Peyer's patch (tissue), 4 donors: ENCODE measurements around the gene VRK1. TPM values are rescaled to one million over a fixed set of nuclear protein-coding genes. Genes with fewer than 3 reads are reported as not detected.

Experiments
- DNase-seq, 3 donors: peaks; one replicate each; pipeline ENCODE4 v3.0.0-alpha.2; 2017 to 2019
- H3K27ac ChIP-seq, 4 donors: fragments of 200-600 bp; sonication (generic); one replicate each; pipeline ENCODE4 v1.5.1; 2016 to 2019
- H3K27me3 ChIP-seq, 2 donors: fragments of 200-600 bp; sonication (generic); one replicate each; pipeline ENCODE4 v1.5.1; 2019
- H3K36me3 ChIP-seq, 3 donors: fragments of 200-600 bp; sonication (generic); one replicate each; pipeline ENCODE4 v1.5.1; 2016 to 2019
- H3K4me1 ChIP-seq, 4 donors: fragments of 200-600 bp; sonication (generic); one replicate each; pipeline ENCODE4 v1.5.1; 2016 to 2019
- H3K4me3 ChIP-seq, 4 donors: fragments of 200-600 bp; sonication (generic); 1 replicate in 3 of 4; 2 replicates in 1 of 4; pipeline ENCODE4 v1.5.1; 2016 to 2019; ENCODE audit warnings: mild to moderate bottlenecking in 1 of 4
- H3K9me3 ChIP-seq, 4 donors: fragments of 200-600 bp; sonication (generic); one replicate each; pipeline ENCODE4 v1.5.1; 2016 to 2019; ENCODE audit warnings: mild to moderate bottlenecking in 1 of 4
- CTCF ChIP-seq, 6 experiments: fragments of 450-650 bp in 4 of 6; fragments of 200-600 bp in 2 of 6; sonication (generic) in 1 of 6; IDR thresholded peaks; one replicate each; pipeline ENCODE4 v1.5.1; 2017 to 2019; ENCODE audit warnings: antibody characterized with exemption in 6 of 6, mild to moderate bottlenecking in 3 of 6, moderate library complexity in 1 of 6
- POLR2A ChIP-seq, 2 donors: fragments of 450-650 bp; IDR thresholded peaks; one replicate each; pipeline ENCODE4 v1.5.1; 2017; ENCODE audit warnings: antibody characterized with exemption in 2 of 2, mild to moderate bottlenecking in 2 of 2, moderate library complexity in 2 of 2
- total RNA-seq, 4 donors: library from RNA; depleted of rRNA; stranded (reverse); fragments of >200 nt; gene quantifications; one replicate each; pipeline ENCODE4 v1.1.0, GENCODE V29; 2016

The VRK1 gene
- total RNA-seq, 4 donors from 2014 or later: 6.6 to 54.5 (median 8.3) TPM

GRCh38 chr14:96754162-96754844 lies 42.9 kb upstream of the VRK1 start:
- Histone ChIP-seq H3K4me3 (no peak overlapping the region), H3K27me3 (no peaks in the 10 kb centered on the region), H3K36me3 (no peaks in the 10 kb centered on the region), H3K27ac (no peak overlapping the region), H3K9me3 (no peaks in the 10 kb centered on the region), H3K4me1 (no peaks in the 10 kb centered on the region)
- DNase-seq: no peak
- no peak for TF ChIP-seq CTCF (IDR thresholded peaks at IDR 0.05)

GRCh38 chr14:96754845-96755184 lies 42.4 kb upstream of the VRK1 start:
- DNase-seq: no peak
- TF ChIP-seq CTCF (IDR thresholded peaks at IDR 0.05): no peak
- no peak for TF ChIP-seq POLR2A (IDR thresholded peaks at IDR 0.05)
- H3K36me3 ChIP-seq: no peaks in the 10 kb centered on the region
- H3K4me3 ChIP-seq: no peak overlapping the region
- no peaks in the 10 kb centered on the region for H3K4me1 ChIP-seq
- H3K9me3 ChIP-seq: no peaks in the 10 kb centered on the region
- H3K27me3 ChIP-seq: no peaks in the 10 kb centered on the region
- no peak overlapping the region for H3K27ac ChIP-seq

GRCh38 chr14:96756745-96757144 lies 40.4 kb upstream of the VRK1 start:
- Histone ChIP-seq H3K27me3 (no peaks in the 10 kb centered on the region), H3K27ac (no peak overlapping the region), H3K9me3 (no peaks in the 10 kb centered on the region), H3K4me1 (no peaks in the 10 kb centered on the region), H3K4me3 (no peak overlapping the region), H3K36me3 (no peaks in the 10 kb centered on the region)
- DNase-seq: no peak
- TF ChIP-seq CTCF (IDR thresholded peaks at IDR 0.05): no peak
- TF ChIP-seq POLR2A (IDR thresholded peaks at IDR 0.05): no peak

GRCh38 chr14:96757456-96757855 lies 39.7 kb upstream of the VRK1 start:
- no peak for DNase-seq
- no peak overlapping the region for H3K27ac ChIP-seq
- no peaks in the 10 kb centered on the region for H3K9me3 ChIP-seq
- H3K36me3 ChIP-seq: no peaks in the 10 kb centered on the region
- TF ChIP-seq CTCF (IDR thresholded peaks at IDR 0.05) (no peak), POLR2A (IDR thresholded peaks at IDR 0.05) (no peak)
- H3K4me3 ChIP-seq: no peak overlapping the region
- H3K4me1 ChIP-seq: no peaks in the 10 kb centered on the region
- no peaks in the 10 kb centered on the region for H3K27me3 ChIP-seq

- H3K27me3 ChIP-seq: no peaks in the 10 kb centered on the region
- no peak overlapping the region for H3K4me3 ChIP-seq
- no peaks in the 10 kb centered on the region for H3K36me3 ChIP-seq
- no peaks in the 10 kb centered on the region for H3K9me3 ChIP-seq
- no peaks in the 10 kb centered on the region for H3K4me1 ChIP-seq
- no peak for TF ChIP-seq CTCF (IDR thresholded peaks at IDR 0.05)
- TF ChIP-seq POLR2A (IDR thresholded peaks at IDR 0.05): no peak
- H3K27ac ChIP-seq: no peak overlapping the region
- DNase-seq: no peak
Observed at GRCh38 chr14:96761066-96761465, 36.1 kb upstream of the VRK1 start.

- no peak for DNase-seq
Observed at GRCh38 chr14:96762650-96763049, 34.5 kb upstream of the VRK1 start.

More at GRCh38 chr14:96762650-96763049, 34.5 kb upstream of the VRK1 start:
- Histone ChIP-seq H3K36me3 (no peaks in the 10 kb centered on the region), H3K4me1 (no peaks in the 10 kb centered on the region), H3K27ac (no peak overlapping the region), H3K4me3 (no peak overlapping the region), H3K9me3 (no peaks in the 10 kb centered on the region), H3K27me3 (no peaks in the 10 kb centered on the region)
- TF ChIP-seq CTCF (IDR thresholded peaks at IDR 0.05) (no peak), POLR2A (IDR thresholded peaks at IDR 0.05) (no peak)
